HEK293 (cell line): ENCODE results near the gene TMEM184C.

Experiments used
- TCF7L2 ChIP-seq: IDR thresholded peaks from 2 replicates; pipeline ENCODE4 v1.6.1; 2011; ENCODE audit warnings: low read depth, mild to moderate bottlenecking, inconsistent platforms, low read length, moderate library complexity, borderline replicate concordance
- ZNF302 ChIP-seq: fragments of 450-650 bp; formaldehyde crosslinking; IDR thresholded peaks from 2 replicates; pipeline ENCODE4 v1.5.1; 2016; ENCODE audit warnings: missing biosample characterization, missing genetic modification characterization, low read depth
- ZNF529 ChIP-seq: fragments of 450-650 bp; formaldehyde crosslinking; IDR thresholded peaks from 2 replicates; pipeline ENCODE4 v1.5.1; 2017; ENCODE audit warnings: missing genetic modification characterization, missing biosample characterization; ENCODE audit not compliant: insufficient replicate concordance
- ZNF549 ChIP-seq: fragments of 450-650 bp; IDR thresholded peaks from 2 replicates; pipeline ENCODE4 v1.5.1; 2018; ENCODE audit warnings: missing biosample characterization, missing genetic modification characterization, mild to moderate bottlenecking, inconsistent platforms, moderate library complexity
- ZNF670 ChIP-seq: fragments of 450-650 bp; formaldehyde crosslinking; IDR thresholded peaks from 2 replicates; pipeline ENCODE4 v1.5.1; 2016; ENCODE audit warnings: missing biosample characterization, missing genetic modification characterization, low read depth
- ZNF785 ChIP-seq: fragments of 450-650 bp; formaldehyde crosslinking; IDR thresholded peaks from 2 replicates; pipeline ENCODE4 v1.5.1; 2016; ENCODE audit warnings: missing biosample characterization, missing genetic modification characterization
- ZNF837 ChIP-seq: fragments of 450-650 bp; formaldehyde crosslinking; IDR thresholded peaks from 2 replicates; pipeline ENCODE4 v1.5.1; 2016; ENCODE audit warnings: missing biosample characterization, missing genetic modification characterization
- ZSCAN30 ChIP-seq: fragments of 450-650 bp; IDR thresholded peaks from 2 replicates; pipeline ENCODE4 v1.5.1; 2018; ENCODE audit warnings: missing biosample characterization, mild to moderate bottlenecking, missing genetic modification characterization, moderate library complexity
- TF ChIP-seq, protein P1 (sequence below): fragments of 450-650 bp; formaldehyde crosslinking; IDR thresholded peaks from 2 replicates; pipeline ENCODE4 v1.5.1; 2016; ENCODE audit warnings: missing biosample characterization, missing genetic modification characterization
- TF ChIP-seq, protein P2 (sequence below): fragments of 450-650 bp; formaldehyde crosslinking; IDR thresholded peaks from 2 replicates; pipeline ENCODE4 v1.5.1; 2016; ENCODE audit warnings: missing biosample characterization, missing genetic modification characterization

DNA sequence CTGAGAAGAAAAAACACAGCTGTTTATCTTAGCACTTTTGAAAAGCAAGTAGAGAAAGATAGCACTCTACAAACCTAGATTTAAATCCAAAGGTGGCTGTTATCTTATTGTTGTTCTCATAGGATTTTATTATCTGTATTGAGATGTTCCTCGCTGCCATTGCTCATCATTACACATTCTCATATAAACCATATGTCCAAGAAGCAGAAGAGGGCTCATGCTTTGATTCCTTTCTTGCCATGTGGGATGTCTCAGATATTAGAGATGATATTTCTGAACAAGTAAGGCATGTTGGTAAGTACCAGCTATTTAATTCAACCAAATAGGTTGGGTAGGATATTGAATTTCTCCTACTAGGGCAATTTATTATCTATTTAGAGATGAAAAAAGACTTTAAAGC, 16.4 kb downstream of the TMEM184C start:
- TF ChIP-seq, protein P1, sequence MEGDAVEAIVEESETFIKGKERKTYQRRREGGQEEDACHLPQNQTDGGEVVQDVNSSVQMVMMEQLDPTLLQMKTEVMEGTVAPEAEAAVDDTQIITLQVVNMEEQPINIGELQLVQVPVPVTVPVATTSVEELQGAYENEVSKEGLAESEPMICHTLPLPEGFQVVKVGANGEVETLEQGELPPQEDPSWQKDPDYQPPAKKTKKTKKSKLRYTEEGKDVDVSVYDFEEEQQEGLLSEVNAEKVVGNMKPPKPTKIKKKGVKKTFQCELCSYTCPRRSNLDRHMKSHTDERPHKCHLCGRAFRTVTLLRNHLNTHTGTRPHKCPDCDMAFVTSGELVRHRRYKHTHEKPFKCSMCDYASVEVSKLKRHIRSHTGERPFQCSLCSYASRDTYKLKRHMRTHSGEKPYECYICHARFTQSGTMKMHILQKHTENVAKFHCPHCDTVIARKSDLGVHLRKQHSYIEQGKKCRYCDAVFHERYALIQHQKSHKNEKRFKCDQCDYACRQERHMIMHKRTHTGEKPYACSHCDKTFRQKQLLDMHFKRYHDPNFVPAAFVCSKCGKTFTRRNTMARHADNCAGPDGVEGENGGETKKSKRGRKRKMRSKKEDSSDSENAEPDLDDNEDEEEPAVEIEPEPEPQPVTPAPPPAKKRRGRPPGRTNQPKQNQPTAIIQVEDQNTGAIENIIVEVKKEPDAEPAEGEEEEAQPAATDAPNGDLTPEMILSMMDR (tag by site-specific recombination): no peak
- TF ChIP-seq ZNF549 (tag by site-specific recombination) (no peak), ZNF302 (tag by site-specific recombination) (no peak), ZNF837 (tag by site-specific recombination) (no peak), TCF7L2 (no peak), ZNF785 (no peak), ZNF529 (tag by site-specific recombination) (no peak), ZNF670 (tag by site-specific recombination) (no peak), ZSCAN30 (no peak)
- TF ChIP-seq, protein P2, sequence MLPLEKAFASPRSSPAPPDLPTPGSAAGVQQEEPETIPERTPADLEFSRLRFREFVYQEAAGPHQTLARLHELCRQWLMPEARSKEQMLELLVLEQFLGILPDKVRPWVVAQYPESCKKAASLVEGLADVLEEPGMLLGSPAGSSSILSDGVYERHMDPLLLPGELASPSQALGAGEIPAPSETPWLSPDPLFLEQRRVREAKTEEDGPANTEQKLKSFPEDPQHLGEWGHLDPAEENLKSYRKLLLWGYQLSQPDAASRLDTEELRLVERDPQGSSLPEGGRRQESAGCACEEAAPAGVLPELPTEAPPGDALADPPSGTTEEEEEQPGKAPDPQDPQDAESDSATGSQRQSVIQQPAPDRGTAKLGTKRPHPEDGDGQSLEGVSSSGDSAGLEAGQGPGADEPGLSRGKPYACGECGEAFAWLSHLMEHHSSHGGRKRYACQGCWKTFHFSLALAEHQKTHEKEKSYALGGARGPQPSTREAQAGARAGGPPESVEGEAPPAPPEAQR (tag by site-specific recombination): no peak
